SK-N-DZ (cell line): ENCODE data around the gene NKAIN2.
"Not testable (repeated sequence)": the region's sequence is repeated elsewhere in the genome, so short reads cannot be mapped to it uniquely, and the experiment has no call there.

Experiments used
- DNase-seq: peaks from one replicate; pipeline ENCODE4 v3.0.0-alpha.2; 2015; ENCODE audit warnings: low spot score

The NKAIN2 gene

DNA sequence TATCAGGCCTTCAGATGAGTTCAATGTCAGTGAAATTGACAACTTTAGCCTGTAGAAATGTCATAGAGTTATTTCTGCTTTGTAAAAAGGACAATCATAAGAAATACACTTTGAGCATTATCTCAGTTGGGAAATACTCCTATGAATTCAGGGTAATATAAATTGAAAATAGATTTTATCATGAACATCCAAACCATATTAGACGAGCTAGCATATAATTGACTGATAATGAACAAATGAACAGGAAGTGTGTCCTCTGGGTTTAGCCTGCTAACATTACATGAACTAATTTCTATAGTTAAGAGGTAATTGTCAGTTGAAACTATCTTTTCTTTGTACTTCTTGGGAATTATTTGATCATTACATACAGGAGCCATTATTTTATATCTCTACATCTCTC is 689.6 kb downstream of the NKAIN2 start:
- DNase-seq: no peak

GRCh38 chr6:124494956-124495664 is 691.4 kb downstream of the NKAIN2 start:
- DNase-seq: no peak

DNA sequence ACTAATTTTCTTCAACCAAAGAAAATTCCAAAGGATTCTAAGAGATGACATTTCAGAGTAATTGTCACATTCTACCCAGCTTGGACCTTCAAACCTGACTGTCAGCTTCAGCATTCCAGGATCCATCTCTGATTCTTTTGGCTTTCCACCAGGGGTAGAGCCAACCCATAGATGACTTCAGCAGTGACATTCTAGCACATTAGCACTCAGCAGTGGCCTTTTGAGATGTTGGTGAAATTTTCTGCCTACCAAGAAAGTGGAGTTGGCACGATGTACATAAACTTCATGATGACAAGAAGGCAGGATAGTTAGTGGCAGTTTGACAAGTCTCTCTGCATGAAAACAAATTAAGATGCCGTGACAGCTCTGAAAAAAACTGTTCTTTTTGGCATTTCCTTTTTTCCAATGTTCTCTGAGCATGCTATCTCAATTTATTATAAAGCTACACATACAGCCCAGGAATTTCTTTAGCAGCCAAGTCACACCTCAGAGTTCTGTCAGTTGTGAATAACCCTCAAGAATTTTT is 692.1 kb downstream of the NKAIN2 start:
- no peak for DNase-seq

- DNase-seq: no peak
Observed at GRCh38 chr6:124496334-124496733, 692.7 kb downstream of the NKAIN2 start.

GRCh38 chr6:124512431-124512830 is 708.8 kb downstream of the NKAIN2 start:
- no peak for DNase-seq

DNA sequence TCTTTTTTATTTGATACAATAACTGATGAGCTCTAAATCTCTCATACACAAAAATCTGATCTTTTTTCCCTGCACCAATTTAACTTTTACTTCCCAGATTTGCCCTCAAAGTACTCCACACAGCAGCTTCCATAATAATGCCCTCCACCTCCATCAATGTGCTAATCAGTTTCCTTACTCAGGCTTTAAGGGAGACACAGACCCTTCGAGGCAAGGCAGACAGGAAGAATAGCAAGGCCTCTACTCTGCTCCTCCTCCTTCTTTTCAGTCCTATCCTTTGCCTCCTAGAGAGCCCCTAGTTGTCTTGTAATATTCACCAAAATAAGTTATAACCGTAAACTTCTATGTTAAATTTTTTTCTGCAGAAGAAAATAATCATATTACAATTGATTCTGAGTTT is 713.7 kb downstream of the NKAIN2 start:
- no peak for DNase-seq

DNA sequence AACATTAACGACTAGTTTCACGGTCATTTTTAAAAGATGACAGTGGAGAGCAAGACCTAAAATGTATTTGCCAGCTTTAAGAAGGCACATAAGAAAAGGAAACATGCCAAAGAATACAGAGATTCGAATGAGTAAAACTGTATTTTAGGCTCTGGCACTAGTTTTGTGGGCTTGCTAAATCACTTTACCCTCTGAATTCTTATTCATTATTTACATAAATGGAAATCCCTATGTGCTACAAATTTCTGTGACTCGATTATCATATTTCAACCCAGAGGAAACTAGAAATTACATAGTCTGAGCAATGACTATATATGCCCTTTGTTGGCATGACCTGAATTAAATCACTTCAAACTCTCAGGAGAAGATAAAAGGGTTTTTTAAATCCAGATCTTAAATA is 716.8 kb downstream of the NKAIN2 start:
- DNase-seq: no peak

GRCh38 chr6:124522335-124522734 is 718.7 kb downstream of the NKAIN2 start:
- no peak for DNase-seq

- DNase-seq: no peak
Observed at GRCh38 chr6:124524491-124525200, 721.0 kb downstream of the NKAIN2 start.

DNA sequence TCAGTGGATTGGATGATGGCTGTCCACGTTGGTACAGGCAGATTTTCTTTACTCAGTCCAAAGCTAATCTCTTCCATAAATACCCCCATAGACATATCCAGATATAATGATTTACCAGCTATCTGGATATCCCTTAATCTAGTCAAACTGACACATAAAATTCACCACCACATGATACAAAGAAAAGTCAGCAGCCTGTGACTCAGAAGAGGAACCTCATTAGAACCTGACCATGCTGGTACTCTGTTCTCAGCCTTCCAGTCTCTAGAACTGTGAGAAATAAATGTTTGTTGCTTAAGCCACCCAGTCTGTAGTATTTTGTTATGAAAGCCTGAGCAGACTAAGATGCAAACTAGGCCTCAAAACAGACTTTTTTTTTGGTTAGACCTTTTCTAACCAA is 727.3 kb downstream of the NKAIN2 start:
- no peak for DNase-seq

DNA sequence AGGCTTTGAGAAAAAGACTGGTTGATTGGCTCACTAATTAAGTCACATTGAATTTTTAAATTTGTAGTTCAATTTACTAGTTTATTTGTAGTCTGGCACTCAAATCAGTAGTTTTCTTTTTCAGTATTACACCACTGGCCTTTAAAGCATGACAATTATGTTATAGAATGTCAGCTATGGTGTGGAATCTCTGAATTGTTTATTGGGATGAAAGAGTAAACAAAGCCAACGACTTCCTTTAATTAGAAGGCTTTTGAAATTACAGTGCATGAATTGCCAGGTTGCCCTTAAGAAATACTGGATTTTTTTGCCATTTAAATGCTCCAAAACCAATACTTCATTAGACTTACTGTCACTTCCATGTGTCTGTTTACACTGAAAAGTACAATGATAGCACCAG is 731.6 kb downstream of the NKAIN2 start:
- DNase-seq: no peak

DNA sequence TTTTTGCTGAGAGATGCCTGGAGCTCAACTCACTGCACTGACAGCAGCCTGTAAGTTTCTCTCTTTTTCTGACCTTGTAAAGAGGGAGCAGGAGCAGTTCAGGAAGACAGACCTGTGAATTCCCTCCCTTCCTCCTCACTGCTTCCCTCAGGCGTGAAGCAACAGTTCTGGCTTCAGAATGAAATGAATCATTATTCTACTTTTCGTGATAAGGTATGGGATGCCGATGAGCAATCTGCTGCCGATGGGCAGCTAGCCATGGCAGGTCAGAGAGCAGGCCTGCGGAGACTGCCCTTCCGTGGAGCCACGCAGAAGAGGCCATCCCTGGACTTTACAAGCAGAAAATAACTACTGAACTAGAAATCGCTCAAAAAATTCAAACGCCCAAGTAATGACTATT is 732.1 kb downstream of the NKAIN2 start:
- no peak for DNase-seq

DNA sequence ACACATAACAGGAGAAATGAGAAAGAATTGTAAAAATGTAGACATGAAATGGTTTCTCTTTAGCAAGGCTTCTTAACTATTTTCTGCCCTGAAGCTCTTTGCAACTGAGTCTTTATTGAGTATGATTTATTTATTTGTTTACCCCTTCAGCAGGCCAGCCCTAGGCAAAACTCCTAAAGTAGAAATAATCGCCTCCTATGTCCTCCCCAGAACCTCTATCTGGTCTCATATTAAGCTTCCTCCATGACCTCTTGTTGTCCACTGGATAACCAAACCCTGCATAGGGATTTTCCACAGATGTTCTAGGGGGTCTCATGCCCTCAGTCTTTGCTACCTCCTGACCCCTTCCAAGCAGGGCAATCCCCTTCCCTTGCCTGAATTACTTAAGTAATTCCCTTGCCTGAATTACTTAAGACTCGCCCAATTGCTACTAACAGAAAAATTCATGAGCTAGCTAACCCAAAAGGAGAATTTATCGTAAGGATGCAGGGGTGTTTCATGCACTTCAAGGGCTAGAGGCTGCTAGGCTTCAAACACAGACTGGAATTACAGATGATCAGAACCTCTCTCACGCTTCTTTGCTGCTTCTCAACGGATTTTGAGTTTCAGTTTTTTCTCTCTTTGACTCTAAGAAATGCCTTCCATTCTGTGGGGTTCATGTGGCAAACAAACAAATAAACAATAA is 732.6 kb downstream of the NKAIN2 start:
- DNase-seq: no peak

DNA sequence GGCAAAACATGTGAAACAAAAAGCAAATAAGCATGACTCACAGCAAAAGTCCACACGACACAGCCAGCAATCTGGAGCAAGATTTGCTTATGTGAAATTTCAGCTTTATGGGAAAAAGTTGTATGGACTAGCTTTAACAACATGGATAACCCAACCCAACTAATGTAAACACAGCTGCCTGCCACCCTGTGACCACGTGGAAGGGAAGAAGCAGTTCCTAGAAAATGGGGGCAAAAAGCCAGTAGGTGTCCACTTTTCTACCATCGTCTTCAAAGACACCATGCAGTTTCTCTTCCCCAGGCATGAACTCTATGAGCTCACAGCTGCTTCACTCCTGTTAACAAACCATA is 733.2 kb downstream of the NKAIN2 start:
- no peak for DNase-seq

GRCh38 chr6:124539096-124539495 is 735.4 kb downstream of the NKAIN2 start:
- DNase-seq: no peak

- DNase-seq: no peak
Observed at GRCh38 chr6:124541573-124541972, 737.9 kb downstream of the NKAIN2 start.

DNA sequence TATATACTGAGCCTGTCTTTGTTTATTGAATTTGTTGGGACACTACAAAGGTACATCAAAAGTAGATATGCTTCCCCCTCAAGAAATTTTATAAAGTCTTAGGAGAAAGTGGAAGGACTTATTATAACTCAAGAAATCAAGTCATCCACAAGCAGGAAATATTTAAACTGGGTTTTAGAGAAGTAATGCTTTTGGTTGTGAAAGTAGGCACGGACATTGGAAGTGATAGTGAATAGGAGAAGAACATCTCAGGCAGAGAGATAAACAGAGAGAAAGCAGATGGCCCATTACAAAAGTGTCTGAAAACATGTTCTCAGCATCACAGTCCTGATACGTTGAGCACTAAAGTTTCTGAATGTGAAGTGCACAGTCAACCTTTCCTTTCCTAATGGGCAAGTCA is 742.9 kb downstream of the NKAIN2 start:
- DNase-seq: no peak

GRCh38 chr6:124551711-124552233 is 748.1 kb downstream of the NKAIN2 start:
- DNase-seq: no peak

- no peak for DNase-seq
Observed at GRCh38 chr6:124557873-124558272, 754.2 kb downstream of the NKAIN2 start.

DNA sequence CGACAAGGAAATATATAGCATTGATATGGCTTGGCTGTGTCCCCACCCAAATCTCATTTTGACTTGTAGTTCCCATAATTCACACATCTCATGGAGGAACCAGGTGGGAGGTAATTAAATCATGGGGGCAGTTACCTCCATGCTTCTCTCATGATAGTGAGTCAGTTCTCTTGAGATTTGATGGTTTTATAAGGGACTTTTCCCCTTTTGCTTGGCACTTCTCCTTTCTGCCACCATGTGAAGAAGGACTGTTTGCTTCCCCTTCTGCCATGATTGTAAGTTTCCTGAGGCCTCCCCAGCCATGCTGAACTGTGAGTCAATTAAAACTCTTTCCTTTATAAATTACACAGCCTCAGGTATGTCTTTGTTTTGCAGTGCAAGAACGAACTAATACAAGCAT is 756.4 kb downstream of the NKAIN2 start:
- not testable (repeated sequence) for DNase-seq

DNA sequence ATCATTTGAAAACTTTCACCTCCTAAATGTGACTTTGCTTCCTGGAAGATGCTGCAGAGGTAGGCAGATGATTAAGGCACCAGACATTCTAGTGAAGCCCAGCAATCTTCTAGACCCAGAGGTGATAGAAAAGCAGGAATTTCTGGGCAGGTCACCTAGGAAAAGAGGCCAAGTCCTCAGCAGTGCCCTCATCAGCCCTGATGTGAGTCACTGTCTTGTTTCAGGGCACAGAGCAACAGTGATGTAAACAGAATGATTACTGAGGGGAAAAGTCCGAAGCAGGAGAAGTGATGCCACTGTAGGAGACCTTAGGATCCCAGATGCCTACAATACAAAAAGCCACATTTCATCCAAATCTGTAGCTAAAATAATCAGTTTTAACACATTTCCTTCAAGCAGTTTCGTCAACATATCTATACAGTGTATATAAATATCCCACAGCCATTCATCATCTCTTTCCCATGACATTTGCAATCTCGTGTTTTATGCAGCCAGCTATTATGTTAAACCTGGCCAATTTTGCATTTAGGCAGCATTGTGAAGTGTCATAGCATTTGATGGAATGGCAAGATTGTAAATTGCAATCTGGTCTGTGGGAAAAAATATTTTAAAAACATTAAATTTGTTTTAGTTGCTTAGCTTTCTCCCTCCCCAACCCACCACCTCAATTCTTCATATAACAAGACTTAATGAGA is 757.4 kb downstream of the NKAIN2 start:
- no peak for DNase-seq

- no peak for DNase-seq
Observed at GRCh38 chr6:124561635-124562130, 758.0 kb downstream of the NKAIN2 start.
